Astrocyte (in vitro differentiated cells and primary cell): ENCODE measurements around the gene HMGB1.

Source experiments
- EZH2 ChIP-seq: IDR thresholded peaks from 2 replicates; pipeline ENCODE4 v1.6.1; 2012; ENCODE audit warnings: mild to moderate bottlenecking, low read length, inconsistent platforms; ENCODE audit not compliant: insufficient read depth
- TF ChIP-seq, protein P1 (sequence below): IDR thresholded peaks from 2 replicates; pipeline ENCODE4 v1.5.1; 2011; ENCODE audit warnings: low read depth, mild to moderate bottlenecking, inconsistent platforms, low read length, moderate library complexity; ENCODE audit not compliant: insufficient read depth

DNA sequence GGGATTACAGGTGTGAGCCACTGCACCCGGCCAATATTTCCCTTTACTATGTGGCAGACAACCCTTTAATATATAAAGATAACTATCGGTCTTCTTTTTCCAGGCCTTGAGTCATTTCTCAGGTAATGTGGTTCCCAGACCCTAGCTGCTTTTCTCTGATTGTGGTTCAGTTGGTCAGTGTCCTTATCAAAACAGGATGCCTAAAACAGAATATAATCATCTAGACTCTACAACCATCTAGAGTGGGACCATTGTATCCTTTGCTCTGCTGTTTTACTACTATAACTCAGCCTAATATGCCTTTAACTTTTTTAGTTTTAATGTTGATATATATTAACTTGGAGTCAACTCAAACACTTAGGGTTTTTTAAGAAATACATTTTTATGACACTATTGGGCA is 30.0 kb upstream of the HMGB1 start:
- TF ChIP-seq, protein P1, sequence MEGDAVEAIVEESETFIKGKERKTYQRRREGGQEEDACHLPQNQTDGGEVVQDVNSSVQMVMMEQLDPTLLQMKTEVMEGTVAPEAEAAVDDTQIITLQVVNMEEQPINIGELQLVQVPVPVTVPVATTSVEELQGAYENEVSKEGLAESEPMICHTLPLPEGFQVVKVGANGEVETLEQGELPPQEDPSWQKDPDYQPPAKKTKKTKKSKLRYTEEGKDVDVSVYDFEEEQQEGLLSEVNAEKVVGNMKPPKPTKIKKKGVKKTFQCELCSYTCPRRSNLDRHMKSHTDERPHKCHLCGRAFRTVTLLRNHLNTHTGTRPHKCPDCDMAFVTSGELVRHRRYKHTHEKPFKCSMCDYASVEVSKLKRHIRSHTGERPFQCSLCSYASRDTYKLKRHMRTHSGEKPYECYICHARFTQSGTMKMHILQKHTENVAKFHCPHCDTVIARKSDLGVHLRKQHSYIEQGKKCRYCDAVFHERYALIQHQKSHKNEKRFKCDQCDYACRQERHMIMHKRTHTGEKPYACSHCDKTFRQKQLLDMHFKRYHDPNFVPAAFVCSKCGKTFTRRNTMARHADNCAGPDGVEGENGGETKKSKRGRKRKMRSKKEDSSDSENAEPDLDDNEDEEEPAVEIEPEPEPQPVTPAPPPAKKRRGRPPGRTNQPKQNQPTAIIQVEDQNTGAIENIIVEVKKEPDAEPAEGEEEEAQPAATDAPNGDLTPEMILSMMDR: no peak
- TF ChIP-seq EZH2: no peak
